ENCODE data around the gene SAPCD1.

Gene SAPCD1

DNA sequence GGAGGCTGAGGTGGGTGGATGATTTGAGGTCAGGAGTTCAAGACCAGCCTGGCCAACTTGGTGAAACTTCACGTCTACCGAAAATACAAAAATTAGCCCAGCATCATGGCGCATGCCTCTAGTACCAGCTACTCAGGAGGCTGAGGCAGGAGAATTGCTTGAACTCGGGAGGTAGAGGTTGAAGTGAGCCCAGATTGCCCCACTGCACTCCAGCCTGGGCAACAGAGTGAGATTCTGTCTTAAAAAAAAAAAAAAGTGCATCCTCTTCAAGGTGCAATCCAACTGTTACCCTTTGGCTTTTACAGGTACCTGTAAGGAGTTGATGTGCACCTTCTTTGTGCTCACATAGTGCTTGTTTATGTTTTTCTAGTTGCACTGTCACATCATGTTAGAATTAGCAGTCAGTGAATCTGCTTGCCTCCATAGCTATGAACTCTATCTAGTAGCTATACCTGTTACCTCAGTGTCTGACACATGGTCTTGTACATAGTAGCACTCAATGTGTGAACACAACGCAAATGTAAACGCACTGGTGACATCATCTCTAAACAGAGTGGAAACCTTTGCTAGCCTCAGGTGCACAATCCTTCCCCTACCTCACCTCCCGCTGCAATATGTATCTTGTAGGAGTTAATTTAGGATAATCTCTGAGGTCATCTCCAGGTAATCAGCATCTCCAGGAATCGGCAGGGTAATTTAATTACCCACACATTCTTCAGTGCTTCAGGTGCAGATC lies 13.0 kb upstream of the SAPCD1 start:
- no peak for DNase-seq

DNA sequence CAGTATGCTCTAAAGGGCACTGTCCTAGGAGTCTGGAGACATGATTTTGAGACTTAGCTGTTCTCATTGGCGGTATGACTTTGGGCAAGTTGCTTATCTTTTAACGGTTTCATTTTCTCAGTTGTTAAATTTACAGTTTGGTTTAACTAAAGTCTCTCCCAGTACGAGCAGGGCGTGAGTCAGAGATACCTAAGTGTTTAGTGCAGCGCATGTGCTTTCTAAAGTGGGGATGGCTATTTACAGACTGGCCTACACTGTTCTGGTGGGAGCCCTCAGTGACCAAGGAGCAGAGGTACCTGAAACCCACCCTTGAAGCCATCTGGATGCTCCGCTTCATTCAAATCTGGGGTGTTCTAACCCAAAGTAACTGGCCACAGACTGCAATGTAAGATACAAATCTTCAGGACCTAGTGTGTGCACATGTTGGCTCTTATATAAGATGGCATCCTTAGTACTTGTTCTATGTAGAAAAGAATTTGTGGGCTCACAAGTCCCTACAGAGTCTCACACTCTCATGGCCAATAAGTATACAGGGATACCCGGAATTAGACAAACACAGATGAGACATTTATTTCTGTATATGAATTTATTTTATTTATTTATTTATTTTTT lies 11.9 kb upstream of the SAPCD1 start:
- no peak for DNase-seq

DNA sequence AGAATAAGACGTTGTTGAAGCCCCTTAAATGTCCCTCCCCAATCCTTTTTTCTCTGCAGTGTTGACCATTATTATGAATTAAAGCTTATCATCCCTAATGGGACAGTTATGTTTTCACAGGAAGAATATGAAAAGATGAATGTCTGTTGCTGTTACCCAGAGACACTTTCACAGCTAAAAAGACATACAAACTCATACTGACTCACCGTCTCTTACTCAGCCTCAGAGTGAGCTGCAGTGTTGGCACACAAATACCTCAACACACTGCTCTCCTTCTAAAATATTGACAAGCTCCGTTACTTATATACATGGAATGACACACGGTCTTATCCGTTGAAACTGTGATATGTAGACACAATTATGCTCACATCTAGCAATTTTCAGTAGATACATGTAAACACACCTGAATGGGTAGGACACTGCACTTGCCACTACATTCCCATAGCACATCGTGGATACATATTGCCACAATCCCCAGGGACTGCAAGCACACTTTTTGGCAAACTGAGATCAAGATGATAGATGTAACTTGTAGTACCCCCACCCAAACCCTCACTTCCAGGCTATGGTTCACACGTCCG lies 9.6 kb upstream of the SAPCD1 start:
- DNase-seq: no peak

DNA sequence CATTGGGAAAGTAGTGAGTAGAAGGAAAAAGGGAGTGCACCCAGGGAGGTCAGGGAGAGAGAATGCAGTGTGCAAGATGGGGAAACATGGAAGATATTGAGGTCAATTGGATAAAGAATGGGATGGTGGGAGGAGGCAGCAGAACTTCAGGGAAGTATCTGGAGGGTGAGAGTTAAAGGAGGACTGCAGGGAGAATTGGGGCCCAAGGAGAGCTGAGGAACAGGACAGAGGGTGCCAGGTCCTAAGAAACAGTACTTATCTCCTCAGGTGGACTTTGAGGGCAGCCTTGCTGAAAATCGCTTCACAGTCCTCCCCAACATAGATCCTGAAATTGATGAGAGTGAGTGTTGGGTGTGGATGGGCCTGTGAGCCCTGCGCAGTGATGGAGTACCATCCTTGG lies 4.2 kb upstream of the SAPCD1 start:
- no peak for DNase-seq

DNA sequence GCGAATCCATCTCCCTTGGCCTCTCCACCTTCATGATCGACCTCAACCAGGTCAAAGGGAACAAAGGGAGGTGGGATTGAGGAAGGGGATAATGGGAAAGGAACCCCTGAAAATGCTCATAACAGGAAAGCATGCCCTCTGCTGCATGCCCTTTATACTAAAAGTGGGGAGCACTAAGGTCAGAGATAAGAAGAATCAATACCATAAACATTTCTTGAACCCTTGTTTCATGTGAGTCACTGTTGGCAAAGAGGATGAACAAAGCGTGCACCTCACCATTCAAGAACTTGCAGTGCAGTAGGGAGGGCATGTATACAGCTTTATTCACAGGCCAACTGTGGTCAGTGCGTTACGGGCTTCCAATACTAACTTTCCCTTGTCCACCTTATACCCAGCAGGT lies 1.7 kb upstream of the SAPCD1 start:
- DNase-seq: no peak

DNA sequence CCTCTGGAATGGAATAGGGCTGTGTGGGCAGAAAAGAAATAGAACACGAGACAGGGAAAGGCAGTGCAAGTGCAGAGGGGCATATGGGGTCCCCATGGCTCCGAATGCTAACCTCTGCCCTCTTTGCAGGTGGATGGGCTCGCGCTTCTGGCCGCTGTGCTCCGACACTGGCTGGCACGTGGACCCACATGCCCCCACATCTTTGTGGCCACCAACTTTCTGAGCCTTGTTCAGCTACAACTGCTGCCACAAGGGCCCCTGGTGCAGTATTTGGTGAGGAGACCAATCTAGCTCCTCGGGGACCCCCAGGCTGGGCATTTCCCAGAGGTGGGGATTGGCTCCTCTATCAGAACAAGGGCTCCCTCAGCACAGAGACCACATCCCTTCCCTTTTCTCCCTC lies 1.1 kb upstream of the SAPCD1 start:
- DNase-seq: no peak

DNA sequence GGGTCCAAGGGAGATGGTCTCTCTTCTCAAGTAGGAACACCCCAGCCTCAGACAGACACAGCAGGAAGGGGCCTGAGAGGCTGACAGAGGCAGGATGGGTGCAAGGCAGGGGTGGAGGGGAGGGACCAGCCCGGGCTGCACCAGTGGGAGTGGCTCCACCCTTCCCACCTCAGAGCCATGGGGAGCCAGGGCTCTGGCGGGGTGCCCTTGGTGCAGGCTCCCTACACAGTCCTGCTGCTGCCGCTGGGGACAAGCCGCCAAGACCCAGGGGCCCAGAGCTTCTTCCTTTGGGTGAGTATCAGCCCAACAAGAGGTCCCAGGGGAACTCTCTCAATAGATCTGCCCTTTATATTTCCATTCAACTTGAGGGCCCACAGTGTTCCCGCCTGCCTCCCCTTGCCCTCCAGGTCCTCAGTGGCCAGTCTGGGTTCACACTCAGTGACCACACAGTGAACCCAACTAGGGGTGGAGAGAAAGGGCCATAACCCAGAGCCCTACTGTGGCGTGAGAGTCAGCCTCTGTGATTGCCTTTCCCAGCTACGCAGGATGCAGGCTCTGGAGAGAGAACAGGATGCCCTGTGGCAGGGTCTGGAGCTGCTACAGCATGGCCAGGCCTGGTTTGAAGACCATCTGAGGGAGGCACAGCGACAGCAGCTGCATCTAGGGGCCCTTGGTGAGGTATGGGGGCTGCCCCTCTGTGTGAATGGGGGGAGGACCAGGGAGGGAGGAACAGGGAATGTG lies 592 bp downstream of the SAPCD1 start:
- no peak for DNase-seq

DNA sequence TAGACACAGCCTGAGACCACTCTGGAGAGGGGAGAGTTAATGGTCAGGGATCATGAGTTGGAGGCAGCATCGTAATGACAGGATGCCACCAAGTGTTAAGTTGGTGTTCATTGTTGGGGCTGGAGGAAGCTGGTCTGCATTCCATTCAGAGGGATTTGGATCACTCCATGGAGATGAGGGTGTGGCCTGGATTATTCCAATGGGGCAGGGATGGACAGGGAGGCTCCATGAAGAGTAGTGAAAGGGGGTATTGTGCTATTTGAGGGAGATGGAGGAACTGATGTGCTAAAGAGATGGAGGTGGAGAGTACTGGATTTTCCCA lies 1.1 kb downstream of the SAPCD1 start:
- DNase-seq: peak in 10 of 51 donors; percentile 7 to 30 (median 16)

DNA sequence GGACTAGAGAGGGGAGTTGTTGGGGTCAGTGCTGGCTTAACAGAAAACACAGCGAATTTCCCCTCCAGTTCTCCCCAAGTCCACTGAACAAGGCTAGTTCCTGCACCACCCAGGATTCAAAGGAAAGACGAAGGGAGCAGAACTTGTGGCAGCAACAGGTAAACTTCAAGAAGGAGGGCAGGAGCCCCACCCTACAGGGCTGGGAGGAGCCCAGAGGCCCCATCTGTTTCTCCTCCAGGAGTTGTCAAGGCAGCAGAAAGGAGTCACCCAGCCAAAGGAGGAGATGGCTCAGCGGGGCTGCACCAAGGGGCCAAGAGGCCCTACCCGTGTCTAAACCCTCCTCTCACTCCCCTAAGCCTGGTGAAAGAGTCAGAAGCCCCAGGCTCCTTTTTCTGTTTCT lies 1.7 kb downstream of the SAPCD1 start:
- no peak for DNase-seq

DNA sequence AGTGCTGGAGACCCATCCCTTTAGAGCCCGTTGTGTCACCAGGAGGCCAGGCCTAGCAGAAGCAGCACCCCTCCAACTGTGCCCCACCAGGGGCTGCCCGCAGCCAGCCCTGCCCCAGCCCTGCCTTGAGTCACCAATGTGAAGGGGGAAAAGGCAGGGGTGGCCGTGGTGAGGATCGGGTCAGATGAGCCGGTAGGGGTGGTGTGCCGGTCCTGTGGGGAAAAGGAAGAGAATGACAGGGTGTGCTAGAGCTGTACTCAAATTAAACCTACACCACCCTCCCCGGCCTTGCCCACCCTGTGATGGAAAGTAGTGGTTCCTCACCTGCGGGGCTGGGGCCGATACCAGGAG lies 3.1 kb downstream of the SAPCD1 start:
- no peak for DNase-seq

DNA sequence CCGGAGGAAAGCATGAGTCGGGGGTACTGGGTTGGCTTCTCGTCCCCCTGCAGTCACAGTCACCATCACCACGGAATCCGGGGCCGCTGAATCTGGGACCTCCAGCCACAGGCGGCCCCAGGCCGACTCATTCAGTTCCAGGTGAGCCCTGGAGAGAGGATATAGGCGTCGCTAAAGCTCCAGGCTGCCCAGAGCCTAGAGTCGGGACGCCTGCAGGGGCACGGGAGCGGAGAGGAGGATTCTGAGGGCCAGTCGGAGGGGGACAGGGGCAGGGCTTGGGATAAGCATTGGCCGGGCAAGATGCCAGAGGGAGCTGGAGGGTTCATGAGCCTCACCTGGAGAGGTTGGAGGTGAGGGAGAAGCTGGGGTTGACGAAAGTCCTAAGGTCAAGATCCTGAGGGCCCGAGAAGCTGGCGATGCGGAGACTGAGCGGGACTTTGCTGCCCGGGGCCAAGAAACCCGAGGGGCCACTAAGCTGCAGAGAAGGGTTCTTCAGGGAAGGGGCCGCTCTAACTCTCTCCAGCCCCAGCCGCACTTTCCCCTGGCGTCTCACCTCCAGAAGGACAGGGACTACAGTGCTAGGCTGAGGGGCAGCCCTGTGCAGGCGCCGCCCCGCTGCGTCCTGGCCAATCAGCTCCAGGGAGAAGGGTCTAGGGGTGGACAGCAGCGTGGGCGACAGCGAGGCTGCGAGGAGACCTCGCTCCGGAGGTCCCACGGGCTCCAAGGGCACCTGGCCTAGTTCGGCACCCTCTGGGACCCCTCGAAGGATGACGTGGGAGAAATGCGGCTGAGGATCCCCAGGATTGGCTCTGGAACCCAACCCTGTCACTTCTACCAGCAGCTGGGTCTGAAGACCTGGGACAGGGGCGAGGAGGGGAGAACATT lies 3.7 kb downstream of the SAPCD1 start:
- DNase-seq: peak in 1 of 51 donors; percentile 8

DNA sequence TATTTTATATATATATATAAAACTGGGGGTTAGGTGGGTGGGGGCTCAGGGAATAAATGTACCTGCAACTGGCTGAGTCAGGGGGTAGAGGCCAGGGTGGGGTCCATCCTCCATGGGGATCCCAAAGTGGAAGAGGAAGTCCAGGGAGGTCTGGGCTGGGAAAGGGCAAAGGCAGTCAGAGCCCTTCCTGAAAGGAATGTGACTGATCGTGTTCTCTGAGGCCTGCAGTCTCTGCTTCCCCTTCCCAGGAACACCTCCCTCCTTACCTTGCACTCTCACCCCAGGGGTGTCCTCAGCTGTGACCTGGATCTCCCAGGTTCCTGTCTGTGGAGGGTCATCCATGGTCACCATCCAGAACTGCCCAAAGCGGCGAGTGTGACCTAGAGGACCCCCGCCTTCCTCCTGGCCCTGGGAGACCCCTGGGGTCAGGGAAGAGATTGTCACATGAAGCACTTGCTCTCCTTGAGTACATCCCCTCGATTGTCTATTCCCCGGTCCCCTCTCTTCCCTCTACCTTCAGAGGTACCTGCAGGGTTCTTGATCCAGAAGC lies 4.7 kb downstream of the SAPCD1 start:
- DNase-seq: no peak

DNA sequence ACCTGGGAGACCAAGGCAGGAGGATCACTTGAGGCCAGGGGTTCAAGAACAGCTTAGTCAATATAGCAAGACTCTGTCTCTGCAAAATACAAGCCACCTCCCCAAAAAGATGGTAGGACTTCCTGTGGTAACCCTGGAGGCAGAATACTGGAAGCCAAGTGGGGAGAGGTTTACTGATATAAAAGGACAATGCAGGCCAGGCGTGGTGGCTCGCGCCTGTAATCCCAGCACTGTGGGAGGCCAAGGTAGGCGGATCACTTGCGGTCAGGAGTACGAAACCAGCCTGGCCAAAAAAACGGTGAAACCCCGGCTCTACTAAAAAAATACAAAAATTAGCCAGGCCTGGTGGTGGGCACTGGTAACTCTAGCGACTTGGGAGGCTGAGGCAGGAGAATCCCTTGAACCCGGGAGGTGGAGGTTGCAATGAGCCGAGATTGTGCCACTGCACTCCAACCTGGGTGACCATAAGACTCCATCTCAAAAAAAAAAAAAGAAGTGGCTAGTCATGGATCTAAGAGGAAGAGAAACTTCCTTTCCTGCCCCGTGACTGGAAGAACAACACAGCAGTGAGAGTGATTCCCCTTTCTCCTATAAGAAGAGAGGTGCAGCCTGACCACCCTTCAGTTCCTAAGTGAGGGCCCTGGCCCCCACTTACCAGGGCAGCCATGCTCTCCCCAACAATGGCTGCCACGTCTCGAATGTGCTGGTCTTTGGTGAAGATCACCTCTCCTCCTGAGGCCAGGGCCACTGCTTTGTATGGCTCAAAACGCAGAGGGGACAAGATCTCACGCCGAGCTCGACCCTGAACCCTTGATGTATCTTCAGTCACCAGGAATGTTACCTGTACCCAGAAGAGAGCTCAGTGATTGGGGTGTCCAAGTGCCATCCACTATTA lies 6.2 kb downstream of the SAPCD1 start:
- peak in 1 of 51 donors; percentile 8 for DNase-seq

DNA sequence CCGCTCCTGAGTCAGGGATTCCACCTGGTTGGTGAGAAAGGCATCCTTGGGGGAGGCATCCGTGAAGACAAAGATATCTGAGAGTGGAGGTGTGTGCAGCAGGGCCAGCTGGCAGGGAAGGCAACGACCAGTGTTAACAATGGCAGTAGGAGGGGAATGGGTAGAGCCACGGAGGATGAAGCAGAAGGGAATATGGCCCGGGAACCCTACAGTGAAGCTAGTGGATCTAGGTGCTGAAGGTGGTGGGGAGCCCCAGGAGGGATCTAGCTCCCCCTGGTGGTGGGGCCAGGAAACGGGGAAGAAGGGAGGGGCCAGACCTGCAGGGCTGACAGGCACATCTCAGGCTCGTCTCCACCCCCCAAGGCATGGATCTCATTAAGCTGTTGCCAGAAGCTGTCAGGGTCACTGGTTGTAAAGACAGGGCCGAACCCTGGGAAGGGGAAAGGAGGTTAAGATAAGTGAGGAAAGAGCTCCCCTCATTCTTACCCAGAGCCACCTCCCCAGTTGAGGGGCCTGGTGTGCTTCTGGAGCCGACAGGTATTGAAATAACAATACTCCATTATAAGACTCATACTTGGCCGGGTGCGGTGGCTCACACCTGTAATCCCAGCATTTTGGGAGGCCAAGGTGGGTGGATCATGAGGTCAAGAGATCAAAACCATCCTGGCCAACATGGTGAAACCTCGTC lies 7.4 kb downstream of the SAPCD1 start:
- DNase-seq: peak in 6 of 51 donors; percentile 4 to 29 (median 18)

DNA sequence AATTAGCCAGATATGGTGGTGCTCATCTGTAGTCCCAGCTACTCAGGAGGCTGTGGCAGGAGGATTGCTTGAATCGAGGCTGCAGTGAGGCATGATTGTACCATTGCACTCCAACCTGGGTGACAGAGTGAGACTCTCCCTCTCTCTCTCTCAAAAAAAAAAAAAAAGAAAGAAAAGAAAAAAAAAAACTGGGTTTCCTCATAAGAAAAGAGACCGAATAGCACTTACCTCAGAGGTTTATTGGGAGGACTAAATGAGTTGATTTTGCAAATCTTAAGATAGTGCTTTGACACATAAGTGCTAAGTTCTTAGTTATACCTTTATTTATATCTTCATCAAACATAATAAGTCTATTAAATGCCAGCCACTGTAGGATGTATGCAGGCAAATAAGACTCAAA lies 8.4 kb downstream of the SAPCD1 start:
- no peak for DNase-seq

DNA sequence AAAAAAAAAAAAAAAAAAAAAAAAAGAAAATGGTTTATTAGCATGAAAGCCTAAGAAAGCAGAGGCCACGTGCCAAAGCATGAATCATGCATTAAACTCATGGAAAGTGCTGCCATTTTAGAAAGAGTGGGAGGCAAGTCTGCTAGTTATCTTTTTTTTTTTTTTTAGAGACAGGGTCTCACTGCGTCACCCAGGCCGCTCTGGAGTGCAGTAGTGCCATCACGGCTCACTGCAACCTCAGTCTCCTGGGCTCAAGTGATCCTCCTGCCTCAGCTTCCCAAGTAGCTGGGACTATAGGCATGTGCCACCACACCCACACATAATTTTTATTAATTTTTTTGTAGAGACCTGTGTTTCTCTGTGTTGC lies 9.5 kb downstream of the SAPCD1 start:
- no peak for DNase-seq

DNA sequence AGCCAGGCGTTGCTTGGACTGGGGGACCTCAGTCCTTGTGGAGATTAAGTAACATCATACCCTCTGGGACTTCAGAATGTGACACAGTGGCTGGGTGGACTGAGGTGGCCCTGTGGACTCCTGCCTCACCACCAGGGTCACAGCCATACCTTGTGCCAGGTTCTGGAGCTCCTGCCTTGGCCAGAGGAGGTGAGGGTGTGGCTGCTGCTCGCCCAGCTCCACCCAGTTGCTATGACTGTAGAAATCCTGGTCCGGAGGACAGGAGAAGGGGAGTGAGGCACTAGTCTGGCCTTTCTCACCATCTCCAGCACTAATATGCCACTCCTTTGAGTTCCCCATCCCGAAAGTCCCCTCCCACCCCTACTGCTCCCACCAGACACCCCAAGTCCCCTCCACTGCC lies 12.7 kb downstream of the SAPCD1 start:
- DNase-seq: no peak

DNA sequence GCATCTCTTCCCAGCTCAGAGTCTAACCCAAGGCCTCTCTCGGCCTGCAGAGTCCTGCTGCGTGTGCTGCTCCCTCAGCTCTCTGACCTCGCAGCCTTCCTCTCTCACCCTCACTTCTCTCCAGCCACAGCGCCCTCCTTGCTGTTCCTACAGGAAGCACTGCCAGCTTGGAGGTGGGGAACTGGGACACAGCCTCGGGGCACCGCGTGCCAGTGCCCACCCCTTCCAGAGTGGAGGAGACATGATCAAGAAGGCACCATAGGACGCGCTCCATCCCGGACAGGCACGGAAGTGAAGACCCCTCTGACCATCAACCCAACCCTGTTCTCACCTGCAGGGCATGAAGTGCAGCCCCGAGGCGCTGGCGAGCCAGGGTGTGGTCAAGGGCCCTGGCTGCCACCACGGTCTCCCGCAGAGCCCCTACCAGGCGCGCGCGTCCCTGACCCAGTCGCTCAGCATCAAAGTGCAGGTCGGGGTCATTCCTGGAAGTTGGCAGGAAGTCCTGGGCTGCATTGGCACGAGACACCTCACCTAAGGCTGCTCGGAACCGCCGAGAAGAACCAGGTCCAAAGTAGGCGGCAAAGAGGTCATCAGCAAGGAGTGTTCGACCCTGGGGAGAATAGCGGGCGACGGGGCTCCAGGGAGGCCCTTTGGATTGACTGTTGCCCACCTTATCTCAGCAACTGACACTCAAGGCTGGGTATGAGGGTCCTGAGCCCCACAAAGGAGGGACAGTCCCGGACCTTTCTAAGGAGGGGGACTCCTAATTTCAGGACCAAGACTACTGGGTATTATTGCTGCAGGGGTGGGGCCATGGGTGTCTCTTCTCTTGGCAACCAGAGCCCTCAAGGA lies 13.4 kb downstream of the SAPCD1 start:
- no peak for DNase-seq

Data from hypothalamus (tissue), 51 donors.